GM12878 (cell line): ENCODE data around the gene PPP2R1B. TPM values are rescaled to one million over a fixed set of nuclear protein-coding genes. Genes with fewer than 3 reads are reported as not detected.

Source experiments
- ATF2 ChIP-seq: IDR thresholded peaks from 2 replicates; pipeline ENCODE4 v1.6.1; 2012; ENCODE audit warnings: low read length, inconsistent platforms
- CBX5 ChIP-seq: sonication (generic); IDR thresholded peaks from 2 replicates; pipeline ENCODE4 v1.6.1; 2016; ENCODE audit warnings: low read depth, moderate library complexity, mild to moderate bottlenecking, inconsistent platforms
- CHD2 ChIP-seq: IDR thresholded peaks from 2 replicates; pipeline ENCODE4 v1.6.1; 2011; ENCODE audit warnings: low read depth, low read length, improper control_type of control experiment, borderline replicate concordance
- FOXK2 ChIP-seq: fragments of 450-650 bp; IDR thresholded peaks from 2 replicates; pipeline ENCODE4 v1.6.1; 2017; ENCODE audit warnings: mild to moderate bottlenecking, moderate library complexity
- GATAD2B ChIP-seq: fragments of 450-650 bp; conservative IDR thresholded peaks from 2 replicates; pipeline ENCODE4 v1.6.1; 2017; ENCODE audit warnings: low read depth, mild to moderate bottlenecking, moderate library complexity
- IKZF2 ChIP-seq, 2 experiments: fragments of 450-650 bp; IDR thresholded peaks; 2 replicates each; pipeline ENCODE4 v1.6.1; 2017; ENCODE audit warnings: mild to moderate bottlenecking in 2 of 2, moderate library complexity in 2 of 2
- KAT2A ChIP-seq: conservative IDR thresholded peaks from 2 replicates; pipeline ENCODE4 v1.6.1; 2011; ENCODE audit warnings: low read depth, low read length; ENCODE audit not compliant: control insufficient read depth
- LARP7 ChIP-seq: fragments of 450-650 bp; IDR thresholded peaks from 2 replicates; pipeline ENCODE4 v1.6.1; 2017; ENCODE audit warnings: mild to moderate bottlenecking
- MLLT1 ChIP-seq: fragments of 450-650 bp; IDR thresholded peaks from 2 replicates; pipeline ENCODE4 v1.6.1; 2016; ENCODE audit warnings: mild to moderate bottlenecking
- NBN ChIP-seq: fragments of 450-650 bp; IDR thresholded peaks from 2 replicates; pipeline ENCODE4 v1.6.1; 2016
- NFYA ChIP-seq: IDR thresholded peaks from 2 replicates; pipeline ENCODE4 v1.6.1; 2011; ENCODE audit warnings: low read depth, mild to moderate bottlenecking, low read length, improper control_type of control experiment, borderline replicate concordance
- NR2C1 ChIP-seq: fragments of 450-650 bp; IDR thresholded peaks from 2 replicates; pipeline ENCODE4 v1.6.1; 2017; ENCODE audit warnings: antibody characterized with exemption, mild to moderate bottlenecking, moderate library complexity
- POLR2A ChIP-seq: IDR thresholded peaks from 2 replicates; pipeline ENCODE4 v1.6.1; 2011; ENCODE audit warnings: low read depth, mild to moderate bottlenecking, low read length
- POLR2AphosphoS2 ChIP-seq: IDR thresholded peaks from 2 replicates; pipeline ENCODE4 v1.6.1; 2011; ENCODE audit warnings: low read depth, mild to moderate bottlenecking, low read length, improper control_type of control experiment, moderate library complexity
- POLR2AphosphoS5 ChIP-seq: IDR thresholded peaks from 2 replicates; pipeline ENCODE4 v1.6.1; 2011; ENCODE audit warnings: mild to moderate bottlenecking, low read length, inconsistent platforms
- POU2F2 ChIP-seq: IDR thresholded peaks from 3 replicates; pipeline ENCODE4 v1.6.1; 2011; ENCODE audit warnings: low read depth, mild to moderate bottlenecking, low read length, borderline replicate concordance
- RFX5 ChIP-seq: IDR thresholded peaks from 2 replicates; pipeline ENCODE4 v1.6.1; 2011; ENCODE audit warnings: low read depth, low read length, improper control_type of control experiment
- SIN3A ChIP-seq: IDR thresholded peaks from 2 replicates; pipeline ENCODE4 v1.6.1; 2012; ENCODE audit warnings: low read depth, low read length, improper control_type of control experiment
- SRF ChIP-seq, 2 experiments: IDR thresholded peaks; 2 replicates each; pipeline ENCODE4 v1.6.1; 2011; ENCODE audit warnings: low read depth in 2 of 2, low read length in 2 of 2, mild to moderate bottlenecking in 1 of 2, moderate library complexity in 1 of 2
- YY1 ChIP-seq: IDR thresholded peaks from 2 replicates; pipeline ENCODE4 v1.6.1; 2011; ENCODE audit warnings: low read depth, mild to moderate bottlenecking, low read length
- polyA plus RNA-seq, 11 experiments: library from polyadenylated mRNA; depleted of rRNA in 4 of 11; unstranded in 6 of 11; stranded (reverse) in 5 of 11; fragments of >200 nt; fragmentation: Nextera tagmentation in 4 of 11; fragmentation: Illumina TruSeq in 1 of 11; extraction: Ambion mirVana in 4 of 11; extraction: Trizol in 1 of 11; gene quantifications; 1 replicate in 1 of 11; 2 replicates in 10 of 11; pipeline versions ENCODE4 v1.2.1 to v1.2.3, GENCODE V29; 2011 to 2016; ENCODE audit warnings: inconsistent platforms in 2 of 11, missing spikeins in 2 of 11, low read depth in 1 of 11
- total RNA-seq, 4 experiments: library from RNA; depleted of rRNA in 3 of 4; stranded (reverse); fragments of >200 nt in 3 of 4; fragmentation: Illumina TruSeq in 1 of 4; extraction: Trizol in 1 of 4; gene quantifications; 2 replicates each; pipeline versions ENCODE4 v1.2.1 to v1.2.3, GENCODE V29; 2013 to 2021
- TF ChIP-seq, protein P1 (sequence below): IDR thresholded peaks from 2 replicates; pipeline ENCODE4 v1.6.1; 2012; ENCODE audit warnings: low read depth, low read length, improper control_type of control experiment
- TF ChIP-seq, protein P2 (sequence below): fragments of 450-650 bp; conservative IDR thresholded peaks from 2 replicates; pipeline ENCODE4 v1.6.1; 2017; ENCODE audit warnings: mild to moderate bottlenecking, moderate library complexity

Gene PPP2R1B
- total and polyA plus RNA-seq, 10 of the 15 experiments (the other 5 are each of a cell fraction or from before 2014, with no cell fraction given): 26.6 to 68.2 (median 35.7) TPM

- TF ChIP-seq NR2C1: no peak
- TF ChIP-seq SRF (IDR thresholded peaks at IDR 0.05; ENCODE audit: low read depth in 2 of 2, low read length in 2 of 2): no peak
- TF ChIP-seq ATF2: no peak
- TF ChIP-seq POLR2AphosphoS5: peak; percentile 62; the same call in 1 of the 2 replicates
- TF ChIP-seq SIN3A: 0 out of 2 replicates have a peak, but pooled peaks have one; percentile 36
- peak; percentile 93 for TF ChIP-seq YY1
- 0 out of 4 replicates have a peak, but pooled peaks of 1 of the 2 experiments have one; percentile 35 for TF ChIP-seq IKZF2 (IDR thresholded peaks at IDR 0.05)
- TF ChIP-seq POLR2A: peak; percentile 89
- peak; percentile 78 for TF ChIP-seq GATAD2B
- TF ChIP-seq MLLT1: 0 out of 2 replicates have a peak, but pooled peaks have one; percentile 61
- TF ChIP-seq, protein P1, sequence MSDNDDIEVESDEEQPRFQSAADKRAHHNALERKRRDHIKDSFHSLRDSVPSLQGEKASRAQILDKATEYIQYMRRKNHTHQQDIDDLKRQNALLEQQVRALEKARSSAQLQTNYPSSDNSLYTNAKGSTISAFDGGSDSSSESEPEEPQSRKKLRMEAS: 0 out of 2 replicates have a peak, but pooled peaks have one; percentile 44
- peak; percentile 82 for TF ChIP-seq LARP7
- no peak for TF ChIP-seq NFYA
- 0 out of 2 replicates have a peak, but pooled peaks have one; percentile 31 for TF ChIP-seq CBX5
- peak; percentile 67; the same call in 1 of the 2 replicates for TF ChIP-seq NBN
- no peak for TF ChIP-seq KAT2A
- TF ChIP-seq POLR2AphosphoS2: peak; percentile 65; the same call in 1 of the 2 replicates
- no peak for TF ChIP-seq FOXK2
- TF ChIP-seq, protein P2, sequence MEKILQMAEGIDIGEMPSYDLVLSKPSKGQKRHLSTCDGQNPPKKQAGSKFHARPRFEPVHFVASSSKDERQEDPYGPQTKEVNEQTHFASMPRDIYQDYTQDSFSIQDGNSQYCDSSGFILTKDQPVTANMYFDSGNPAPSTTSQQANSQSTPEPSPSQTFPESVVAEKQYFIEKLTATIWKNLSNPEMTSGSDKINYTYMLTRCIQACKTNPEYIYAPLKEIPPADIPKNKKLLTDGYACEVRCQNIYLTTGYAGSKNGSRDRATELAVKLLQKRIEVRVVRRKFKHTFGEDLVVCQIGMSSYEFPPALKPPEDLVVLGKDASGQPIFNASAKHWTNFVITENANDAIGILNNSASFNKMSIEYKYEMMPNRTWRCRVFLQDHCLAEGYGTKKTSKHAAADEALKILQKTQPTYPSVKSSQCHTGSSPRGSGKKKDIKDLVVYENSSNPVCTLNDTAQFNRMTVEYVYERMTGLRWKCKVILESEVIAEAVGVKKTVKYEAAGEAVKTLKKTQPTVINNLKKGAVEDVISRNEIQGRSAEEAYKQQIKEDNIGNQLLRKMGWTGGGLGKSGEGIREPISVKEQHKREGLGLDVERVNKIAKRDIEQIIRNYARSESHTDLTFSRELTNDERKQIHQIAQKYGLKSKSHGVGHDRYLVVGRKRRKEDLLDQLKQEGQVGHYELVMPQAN: peak; percentile 69
- TF ChIP-seq POU2F2: 0 out of 3 replicates have a peak, but pooled peaks have one; percentile 21
- TF ChIP-seq RFX5: no peak
- no peak for TF ChIP-seq CHD2
- TF ChIP-seq, all 136 proteins: peak for 22
Observed at GRCh38 chr11:111765984-111766833, at the start of gene PPP2R1B (continued).
